IMR-90 (cell line): ENCODE measurements around the gene ADD1. TPM values are rescaled to one million over a fixed set of nuclear protein-coding genes. Genes with fewer than 3 reads are reported as not detected.

Source experiments
- ATAC-seq: fragments of 200-7000 bp; cut with Tn5 transposase; 2 replicates; pipeline ENCODE4 v1.9.1; 2020; ENCODE audit warnings: low read depth, mild to moderate bottlenecking, moderate library complexity
- BruUV-seq: library from RNA; stranded (reverse); fragments of 400-500 nt; replicated peaks from 2 replicates; lab custom pipeline; 2021; lab: Mats Ljungman, UMichigan
- CTCF ChIA-PET: fragments of 300-600 bp; formaldehyde crosslinking; extraction: SDS; loops from one replicate; lab custom pipeline; 2021; ENCODE audit warnings: antibody characterized with exemption; lab: Yijun Ruan, JAX
- POLR2A ChIA-PET: fragments of 300-600 bp; sonication (Branson Sonifier 250); formaldehyde crosslinking; loops from one replicate; lab custom pipeline; 2022; ENCODE audit warnings: antibody characterized with exemption; ENCODE audit not compliant: unreplicated experiment; lab: Charles Lee
- DNase-seq: peaks from one replicate; pipeline ENCODE4 v3.0.0; 2013
- H2AFZ ChIP-seq: replicated peaks from 2 replicates; pipeline ENCODE3; 2013; ENCODE audit warnings: low read length, mild to moderate bottlenecking; ENCODE audit not compliant: poor library complexity
- H2AK5ac ChIP-seq: 2 replicates; pipeline ENCODE4 v1.6.1; 2013; ENCODE audit warnings: low read depth, low read length, inconsistent platforms
- H2AK9ac ChIP-seq: replicated peaks from 2 replicates; pipeline ENCODE3; 2013; ENCODE audit warnings: mild to moderate bottlenecking, low read depth, low read length, moderate library complexity; ENCODE audit not compliant: poor library complexity
- H2BK120ac ChIP-seq: 2 replicates; pipeline ENCODE4 v1.6.1; 2013; ENCODE audit warnings: low read depth, low read length, inconsistent platforms
- H2BK15ac ChIP-seq: 3 replicates; pipeline ENCODE4 v1.6.1; 2013; ENCODE audit warnings: low read depth, low read length, inconsistent platforms
- H2BK20ac ChIP-seq: 2 replicates; pipeline ENCODE4 v1.6.1; 2013; ENCODE audit warnings: low read depth, mild to moderate bottlenecking, inconsistent platforms, low read length, moderate library complexity
- H2BK5ac ChIP-seq: 2 replicates; pipeline ENCODE4 v1.6.1; 2013; ENCODE audit warnings: mild to moderate bottlenecking, low read depth, low read length, inconsistent platforms; ENCODE audit not compliant: poor library complexity, severe bottlenecking
- H3K14ac ChIP-seq: replicated peaks from 2 replicates; pipeline ENCODE4 v1.6.1; 2013; ENCODE audit warnings: low read depth, low read length, inconsistent platforms
- H3K18ac ChIP-seq: 2 replicates; pipeline ENCODE4 v1.6.1; 2013; ENCODE audit warnings: low read depth, low read length, control low read depth
- H3K23ac ChIP-seq: 2 replicates; pipeline ENCODE4 v1.6.1; 2013; ENCODE audit warnings: low read depth, low read length, inconsistent platforms
- H3K27ac ChIP-seq: 2 replicates; pipeline ENCODE4 v1.5.1; 2013; ENCODE audit warnings: mild to moderate bottlenecking, control low read depth, low read length; ENCODE audit not compliant: insufficient read depth
- H3K27me3 ChIP-seq: 2 replicates; pipeline ENCODE4 v1.6.1; 2013; ENCODE audit warnings: low read length; ENCODE audit not compliant: control insufficient read depth, insufficient read depth
- H3K36me3 ChIP-seq: 2 replicates; pipeline ENCODE4 v1.6.1; 2013; ENCODE audit warnings: low read length, mixed read lengths; ENCODE audit not compliant: control insufficient read depth, insufficient read depth
- H3K4ac ChIP-seq: 2 replicates; pipeline ENCODE4 v1.6.1; 2013; ENCODE audit warnings: low read depth, low read length, inconsistent platforms
- H3K4me1 ChIP-seq: 2 replicates; pipeline ENCODE4 v1.6.1; 2013; ENCODE audit warnings: low read length, mixed read lengths; ENCODE audit not compliant: control insufficient read depth, insufficient read depth
- H3K4me2 ChIP-seq: 2 replicates; pipeline ENCODE4 v1.6.1; 2013; ENCODE audit warnings: low read depth, mild to moderate bottlenecking, control low read depth, low read length, moderate library complexity
- H3K4me3 ChIP-seq: 2 replicates; pipeline ENCODE4 v1.5.1; 2013; ENCODE audit warnings: low read depth, mild to moderate bottlenecking, control low read depth, low read length, moderate library complexity; ENCODE audit not compliant: insufficient read depth
- H3K56ac ChIP-seq: 2 replicates; pipeline ENCODE4 v1.6.1; 2013; ENCODE audit warnings: low read length, inconsistent platforms; ENCODE audit not compliant: insufficient read depth; ENCODE audit errors: extremely low read depth
- H3K79me1 ChIP-seq, 2 experiments: 2 replicates each; pipeline ENCODE4 v1.6.1; 2013; ENCODE audit warnings: low read length in 2 of 2, inconsistent platforms in 1 of 2, low read depth in 1 of 2
- H3K9ac ChIP-seq: 2 replicates; pipeline ENCODE4 v1.6.1; 2013; ENCODE audit warnings: low read depth, low read length, control low read depth
- H3K9me1 ChIP-seq: 2 replicates; pipeline ENCODE4 v1.6.1; 2013; ENCODE audit warnings: low read length, inconsistent platforms; ENCODE audit not compliant: insufficient read depth
- H3K9me3 ChIP-seq: 2 replicates; pipeline ENCODE4 v1.6.1; 2013; ENCODE audit warnings: low read length; ENCODE audit not compliant: control insufficient read depth, insufficient read depth
- H4K20me1 ChIP-seq: 2 replicates; pipeline ENCODE4 v1.6.1; 2013; ENCODE audit warnings: low read length, inconsistent platforms; ENCODE audit not compliant: insufficient read depth
- H4K5ac ChIP-seq: 2 replicates; pipeline ENCODE4 v1.6.1; 2013; ENCODE audit warnings: mild to moderate bottlenecking, low read depth, low read length, control low read depth
- H4K8ac ChIP-seq, 2 experiments: 2 replicates each; pipeline ENCODE4 v1.6.1; 2013; ENCODE audit warnings: low read depth in 2 of 2, low read length in 2 of 2, control low read depth in 1 of 2, inconsistent platforms in 1 of 2
- H4K91ac ChIP-seq: 2 replicates; pipeline ENCODE4 v1.6.1; 2013; ENCODE audit warnings: low read depth, low read length, inconsistent platforms; ENCODE audit not compliant: insufficient read depth
- BHLHE40 ChIP-seq: fragments of 150-350 bp; IDR thresholded peaks from 2 replicates; pipeline ENCODE4 v1.6.1; 2016; ENCODE audit warnings: mild to moderate bottlenecking, low read depth, low read length
- CEBPB ChIP-seq: IDR thresholded peaks from 2 replicates; pipeline ENCODE4 v1.6.1; 2012; ENCODE audit warnings: low read depth, low read length, improper control_type of control experiment
- CHD1 ChIP-seq: IDR thresholded peaks from 2 replicates; pipeline ENCODE4 v1.6.1; 2012; ENCODE audit warnings: low read depth, low read length, improper control_type of control experiment
- FOS ChIP-seq: fragments of 150-350 bp; IDR thresholded peaks from 2 replicates; pipeline ENCODE4 v1.6.1; 2016; ENCODE audit warnings: low read depth, low read length
- MAFK ChIP-seq: IDR thresholded peaks from 2 replicates; pipeline ENCODE4 v1.6.1; 2012; ENCODE audit warnings: low read depth, low read length, improper control_type of control experiment
- NFE2L2 ChIP-seq: fragments of 150-350 bp; IDR thresholded peaks from 2 replicates; pipeline ENCODE4 v1.6.1; 2016; ENCODE audit warnings: low read depth, mild to moderate bottlenecking, low read length
- RCOR1 ChIP-seq: IDR thresholded peaks from 2 replicates; pipeline ENCODE4 v1.6.1; 2012; ENCODE audit warnings: mild to moderate bottlenecking, low read length, improper control_type of control experiment; ENCODE audit not compliant: insufficient replicate concordance
- SMC3 ChIP-seq: fragments of 150-350 bp; IDR thresholded peaks from 2 replicates; pipeline ENCODE4 v1.6.1; 2016; ENCODE audit warnings: low read depth, mild to moderate bottlenecking, antibody characterized with exemption, low read length, moderate library complexity
- WGBS, 2 experiments: methylation state at CpG; one replicate each; pipeline versions ENCODE4 v1.1.5 to v1.1.7; 2013; ENCODE audit warnings: missing lambda C conversion rate in 2 of 2; ENCODE audit not compliant: insufficient read length in 1 of 2; ENCODE audit errors: extremely low coverage in 2 of 2; 5-methylcytosine and 5-hydroxymethylcytosine counted together
- dilution Hi-C: fragments of 300-500 bp; cut with HindIII; formaldehyde crosslinking; loops from one replicate; pipeline ENCODE4 v1.14.3; 2018; ENCODE audit warnings: low sequenced_read_pairs; ENCODE audit not compliant: unreplicated experiment
- in situ Hi-C: fragments of 300-500 bp; cut with MboI; formaldehyde crosslinking; loops from 3 replicates; pipeline ENCODE4 v1.14.3; 2019; ENCODE audit warnings: low sequenced_read_pairs, inconsistent platforms, mixed read lengths
- intact Hi-C: fragments of 100-400 bp; cut with micrococcal nuclease; formaldehyde crosslinking; loops from 2 replicates; pipeline ENCODE4 v1.10.0; 2022
- polyA plus RNA-seq, 3 experiments: library from polyadenylated mRNA; depleted of rRNA; stranded (reverse); fragments of >200 nt; gene quantifications; 2 replicates each; pipeline ENCODE4 v1.2.3, GENCODE V29; 2012; ENCODE audit warnings: low replicate concordance in 1 of 3
- total RNA-seq: library from RNA; depleted of rRNA; stranded (reverse); fragments of >200 nt; gene quantifications from 2 replicates; pipeline ENCODE4 v1.2.3, GENCODE V29; 2012
- TF ChIP-seq, protein P1 (sequence below): fragments of 150-350 bp; IDR thresholded peaks from 2 replicates; pipeline ENCODE4 v1.6.1; 2017; ENCODE audit warnings: mild to moderate bottlenecking, antibody characterized with exemption, low read length, low read depth

ADD1 gene
- total and polyA plus RNA-seq, 2 of the 4 experiments (the other 2 are of a cell fraction): 122 to 215 TPM

DNA sequence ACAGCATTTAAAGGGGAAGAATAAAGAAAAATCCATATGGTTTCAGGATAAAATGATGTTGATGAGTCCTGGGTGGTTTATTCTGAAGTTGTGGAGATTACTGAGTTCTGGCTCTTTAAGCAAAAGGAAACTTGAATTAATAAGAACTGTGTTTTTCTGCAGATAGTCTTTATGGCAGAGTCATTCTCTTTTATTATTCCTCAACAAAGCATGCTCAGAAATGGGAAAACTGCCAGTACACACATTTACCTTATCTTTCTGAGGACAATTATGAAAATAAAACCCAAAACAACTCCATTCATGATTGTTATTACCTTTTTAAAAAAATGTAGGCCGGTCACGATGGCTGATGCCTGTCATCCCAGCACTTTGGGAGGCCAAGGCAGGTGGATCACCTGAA lies 58.5 kb downstream of the ADD1 start:
- ATAC-seq: no peak
- Histone ChIP-seq H3K14ac (no peak overlapping the region), H3K36me3 (peaks cover 65% of the 10 kb centered on the region), H2AFZ (no peak overlapping the region), H4K91ac (no peak overlapping the region), H3K4me1 (peaks cover 4% of the 10 kb centered on the region), H3K23ac (no peak overlapping the region), H3K79me1 (peaks cover 28 to 65% of the 10 kb centered on the region in 2 experiments), H3K18ac (no peak overlapping the region), H3K4ac (no peak overlapping the region), H4K5ac (no peak overlapping the region), H2AK5ac (no peak overlapping the region), H4K8ac (no peak overlapping the region), H3K4me3 (no peak overlapping the region), H2BK20ac (no peak overlapping the region), H3K27me3 (no peaks in the 10 kb centered on the region), H2AK9ac (no peak overlapping the region), H3K9me3 (no peaks in the 10 kb centered on the region), H3K27ac (no peak overlapping the region), H3K9me1 (peaks cover 17% of the 10 kb centered on the region), H3K56ac (no peak overlapping the region), H2BK15ac (no peak overlapping the region), H3K4me2 (no peak overlapping the region), H2BK5ac (no peak overlapping the region), H4K20me1 (peaks cover 22% of the 10 kb centered on the region), H2BK120ac (no peak overlapping the region), H3K9ac (no peak overlapping the region)
- in situ Hi-C loops: no loop called here
- ChIA-PET CTCF (no interaction called here), POLR2A (interaction anchor here (0.6 kb wide), 1 partner anchor 8 kb away, joined by 3 read pairs; no protein-coding TSS in a partner anchor)
- BruUV-seq: no TSS peak
- dilution Hi-C loops: no loop called here
- intact Hi-C loops: no loop called here
- WGBS, 2 experiments: no CpG with 5 or more reads among the region's 2 CpGs
- DNase-seq: no peak
- TF ChIP-seq FOS: no peak
- TF ChIP-seq BHLHE40: no peak
- TF ChIP-seq, protein P1, sequence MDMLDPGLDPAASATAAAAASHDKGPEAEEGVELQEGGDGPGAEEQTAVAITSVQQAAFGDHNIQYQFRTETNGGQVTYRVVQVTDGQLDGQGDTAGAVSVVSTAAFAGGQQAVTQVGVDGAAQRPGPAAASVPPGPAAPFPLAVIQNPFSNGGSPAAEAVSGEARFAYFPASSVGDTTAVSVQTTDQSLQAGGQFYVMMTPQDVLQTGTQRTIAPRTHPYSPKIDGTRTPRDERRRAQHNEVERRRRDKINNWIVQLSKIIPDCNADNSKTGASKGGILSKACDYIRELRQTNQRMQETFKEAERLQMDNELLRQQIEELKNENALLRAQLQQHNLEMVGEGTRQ: no peak
- no peak for TF ChIP-seq MAFK
- TF ChIP-seq CHD1: no peak
- no peak for TF ChIP-seq NFE2L2
- no peak for TF ChIP-seq RCOR1
- TF ChIP-seq CEBPB: no peak
- TF ChIP-seq SMC3: no peak
